Tibial nerve (tissue), 4 donors: Measurements from ENCODE around the gene GON7. TPM values are rescaled to one million over a fixed set of nuclear protein-coding genes. Genes with fewer than 3 reads are reported as not detected.
A peak's percentile ranks its signal among the peaks of the same experiment; 100 is the strongest.

ENCODE experiments used
- DNase-seq, 2 donors: peaks; one replicate each; pipeline ENCODE4 v3.0.0-alpha.2; 2019; ENCODE audit warnings: low spot score in 2 of 2
- H3K27ac ChIP-seq, 4 donors: fragments of 200-600 bp; sonication (generic) in 3 of 4; one replicate each; pipeline ENCODE4 v1.5.1; 2017 to 2019; ENCODE audit warnings: mild to moderate bottlenecking in 1 of 4
- H3K27me3 ChIP-seq, 2 donors: fragments of 200-600 bp; sonication (generic) in 1 of 2; one replicate each; pipeline versions ENCODE4 v1.5.1 to v1.6.0; 2017 to 2019
- H3K36me3 ChIP-seq, 3 donors: fragments of 200-600 bp; sonication (generic); one replicate each; pipeline ENCODE4 v1.5.1; 2018 to 2019
- H3K4me1 ChIP-seq, 4 donors: fragments of 200-600 bp; sonication (generic) in 3 of 4; one replicate each; pipeline ENCODE4 v1.5.1; 2017 to 2019
- H3K4me3 ChIP-seq, 4 donors: fragments of 200-600 bp; sonication (generic) in 3 of 4; one replicate each; pipeline ENCODE4 v1.5.1; 2017 to 2019; ENCODE audit warnings: mild to moderate bottlenecking in 1 of 4, moderate library complexity in 1 of 4
- H3K9me3 ChIP-seq, 4 donors: fragments of 200-600 bp; sonication (generic) in 3 of 4; one replicate each; pipeline ENCODE4 v1.5.1; 2017 to 2019
- CTCF ChIP-seq, 5 experiments: fragments of 200-600 bp in 3 of 5; fragments of 450-650 bp in 2 of 5; sonication (generic) in 3 of 5; IDR thresholded peaks; one replicate each; pipeline ENCODE4 v1.5.1; 2016 to 2019; ENCODE audit warnings: antibody characterized with exemption in 5 of 5, mild to moderate bottlenecking in 3 of 5, moderate library complexity in 2 of 5
- EP300 ChIP-seq, 2 donors: sonication (generic); formaldehyde crosslinking; IDR thresholded peaks; one replicate each; pipeline ENCODE4 v1.6.1; 2017; ENCODE audit warnings: antibody characterized with exemption in 2 of 2, mild to moderate bottlenecking in 1 of 2
- POLR2A ChIP-seq, 2 donors: fragments of 450-650 bp; IDR thresholded peaks; one replicate each; pipeline ENCODE4 v1.6.1; 2017; ENCODE audit warnings: antibody characterized with exemption in 2 of 2, mild to moderate bottlenecking in 2 of 2, moderate library complexity in 2 of 2
- WGBS, 2 donors: methylation state at CpG; one replicate each; pipeline ENCODE4 v1.1.5; 2018; 5-methylcytosine and 5-hydroxymethylcytosine counted together
- total RNA-seq, 4 donors: library from RNA; depleted of rRNA; stranded (reverse); fragments of >200 nt; gene quantifications; one replicate each; pipeline ENCODE4 v1.1.0, GENCODE V29; 2016

GON7 gene
- total RNA-seq, 4 donors from 2014 or later, result 7.5 to 23.4 (median 13.2) TPM

GRCh38 chr14:93230539-93230938 is 23.7 kb upstream of the GON7 start:
- no peak for DNase-seq
- H3K9me3 ChIP-seq, result no peaks in the 10 kb centered on the region
- TF ChIP-seq POLR2A (IDR thresholded peaks at IDR 0.05) (no peak), EP300 (IDR thresholded peaks at IDR 0.05) (no peak), CTCF (IDR thresholded peaks at IDR 0.05) (no peak)
- H3K27ac ChIP-seq, result no peak overlapping the region
- H3K4me1 ChIP-seq, result peaks cover 0 to 17% (median 0%) of the 10 kb centered on the region in 4 donors
- no peak overlapping the region for H3K4me3 ChIP-seq
- 94 to 95% methylated on average over 16 of the region's 16 CpGs for WGBS, 2 donors
- H3K27me3 ChIP-seq, result no peaks in the 10 kb centered on the region
- H3K36me3 ChIP-seq, result peaks cover 0 to 41% (median 3%) of the 10 kb centered on the region in 3 donors

GRCh38 chr14:93228550-93228949 is 21.7 kb upstream of the GON7 start:
- peaks cover 0 to 60% (median 3%) of the 10 kb centered on the region in 3 donors for H3K36me3 ChIP-seq

GRCh38 chr14:93223565-93223964 is 16.7 kb upstream of the GON7 start:
- Histone ChIP-seq H3K36me3 (peaks cover 3 to 97% (median 3%) of the 10 kb centered on the region in 3 donors), H3K4me3 (no peak overlapping the region), H3K9me3 (no peaks in the 10 kb centered on the region), H3K27ac (no peak overlapping the region), H3K4me1 (no peaks in the 10 kb centered on the region), H3K27me3 (no peaks in the 10 kb centered on the region)
- TF ChIP-seq POLR2A (IDR thresholded peaks at IDR 0.05) (no peak), CTCF (IDR thresholded peaks at IDR 0.05) (no peak), EP300 (IDR thresholded peaks at IDR 0.05) (no peak)
- DNase-seq, result no peak
- 96 to 98% methylated on average over 26 to 27 of the region's 27 CpGs for WGBS, 2 donors

More at GRCh38 chr14:93228550-93228949, 21.7 kb upstream of the GON7 start:
- H3K27ac ChIP-seq, result no peak overlapping the region
- no peak for DNase-seq
- H3K9me3 ChIP-seq, result no peaks in the 10 kb centered on the region
- WGBS, 2 donors, result 92 to 99% methylated on average over 8 of the region's 8 CpGs
- no peak overlapping the region for H3K4me3 ChIP-seq
- H3K4me1 ChIP-seq, result peaks cover 0 to 17% (median 0%) of the 10 kb centered on the region in 4 donors
- H3K27me3 ChIP-seq, result no peaks in the 10 kb centered on the region
- TF ChIP-seq EP300 (IDR thresholded peaks at IDR 0.05) (no peak), CTCF (IDR thresholded peaks at IDR 0.05) (no peak), POLR2A (IDR thresholded peaks at IDR 0.05) (no peak)

- TF ChIP-seq POLR2A (IDR thresholded peaks at IDR 0.05) (no peak), CTCF (IDR thresholded peaks at IDR 0.05) (no peak), EP300 (IDR thresholded peaks at IDR 0.05) (no peak)
- Histone ChIP-seq H3K4me3 (no peak overlapping the region), H3K36me3 (peaks cover 0 to 98% (median 5%) of the 10 kb centered on the region in 3 donors), H3K27ac (no peak overlapping the region), H3K27me3 (no peaks in the 10 kb centered on the region), H3K9me3 (no peaks in the 10 kb centered on the region), H3K4me1 (no peaks in the 10 kb centered on the region)
- DNase-seq, result no peak
Measured at GRCh38 chr14:93220509-93220908, 13.6 kb upstream of the GON7 start.

GRCh38 chr14:93219103-93219726 is 12.3 kb upstream of the GON7 start:
- DNase-seq, result peak in 1 of 2 donors; percentile 26
- peaks cover 0 to 96% (median 14%) of the 10 kb centered on the region in 3 donors for H3K36me3 ChIP-seq
- no peak overlapping the region for H3K4me3 ChIP-seq
- H3K9me3 ChIP-seq, result no peaks in the 10 kb centered on the region
- TF ChIP-seq CTCF (IDR thresholded peaks at IDR 0.05), result peak in 1 of 5 experiments; percentile 39
- TF ChIP-seq EP300 (IDR thresholded peaks at IDR 0.05), result no peak
- TF ChIP-seq POLR2A (IDR thresholded peaks at IDR 0.05), result no peak
- H3K4me1 ChIP-seq, result no peaks in the 10 kb centered on the region
- 57 to 60% methylated on average over 3 of the region's 3 CpGs for WGBS, 2 donors
- H3K27ac ChIP-seq, result no peak overlapping the region
- H3K27me3 ChIP-seq, result no peaks in the 10 kb centered on the region
